HCT116 (cell line): ENCODE measurements around the gene FXYD6. TPM values are rescaled to one million over a fixed set of nuclear protein-coding genes. Genes with fewer than 3 reads are reported as not detected.
"Not testable (repeated sequence)": the region's sequence is repeated elsewhere in the genome, so short reads cannot be mapped to it uniquely, and the experiment has no call there.

Source experiments
- ATAC-seq: fragments of 200-7000 bp; cut with Tn5 transposase; 2 replicates; pipeline ENCODE4 v1.9.1; 2020; ENCODE audit warnings: mild to moderate bottlenecking, moderate library complexity
- BruUV-seq: library from RNA; stranded (reverse); fragments of 400-500 nt; replicated peaks from 2 replicates; lab custom pipeline; 2021; lab: Mats Ljungman, UMichigan
- CTCF ChIA-PET: fragments of 300-600 bp; sonication (Branson Sonifier 250); formaldehyde crosslinking; loops from one replicate; lab custom pipeline; 2021; ENCODE audit warnings: antibody characterized with exemption; lab: Charles Lee
- POLR2A ChIA-PET: fragments of 300-600, 350-600 bp; sonication (Branson Sonifier 250); formaldehyde crosslinking; loops from one replicate; lab custom pipeline; 2021; ENCODE audit warnings: antibody characterized with exemption; lab: Charles Lee
- RAD21 ChIA-PET, 2 experiments: fragments of 300-600 bp; sonication (Branson Sonifier 250); formaldehyde crosslinking; loops; one replicate each; lab custom pipeline; 2023; ENCODE audit warnings: low total read pairs in 2 of 2; ENCODE audit not compliant: uncharacterized antibody in 2 of 2, unreplicated experiment in 2 of 2, low non-redundant PET in 1 of 2; lab: Charles Lee
- DNase-seq: peaks from one replicate; pipeline ENCODE4 v3.0.0-alpha.2; 2010; ENCODE audit warnings: low read depth, low spot score
- H2AFZ ChIP-seq: fragments of 200-600 bp; shearing (Covaris generic), sonication (generic); 2 replicates; pipeline ENCODE4 v1.6.1; 2017; ENCODE audit warnings: low read depth, mixed run types, mixed read lengths, antibody characterized with exemption, low read length; ENCODE audit not compliant: poor library complexity, severe bottlenecking
- H3K27ac ChIP-seq: 2 replicates; pipeline ENCODE4 v1.5.1; 2012; ENCODE audit warnings: low read depth, low read length
- H3K27me3 ChIP-seq: fragments of 200-600 bp; sonication (generic); 2 replicates; pipeline ENCODE4 v1.6.1; 2016; ENCODE audit warnings: mixed run types, low read length, mixed read lengths; ENCODE audit not compliant: insufficient read depth
- H3K36me3 ChIP-seq, 2 experiments: fragments of 200-500 bp in 1 of 2; fragments of 200-600 bp in 1 of 2; sonication (Bioruptor generic) in 1 of 2; sonication (generic) in 1 of 2; 2 replicates each; pipeline versions ENCODE4 v1.5.1 to v1.6.1; 2014 to 2016; ENCODE audit warnings: low read length in 2 of 2, inconsistent platforms in 1 of 2, mixed read lengths in 1 of 2, mixed run types in 1 of 2; ENCODE audit not compliant: insufficient read depth in 2 of 2, control insufficient read depth in 1 of 2
- H3K4me1 ChIP-seq, 2 experiments: fragments of 200-600 bp in 1 of 2; sonication (generic) in 1 of 2; 2 replicates each; pipeline versions ENCODE4 v1.5.1 to v1.6.1; 2012 to 2017; ENCODE audit warnings: low read length in 2 of 2, inconsistent platforms in 1 of 2, mild to moderate bottlenecking in 1 of 2, mixed read lengths in 1 of 2, mixed run types in 1 of 2, moderate library complexity in 1 of 2; ENCODE audit not compliant: insufficient read depth in 2 of 2, control insufficient read depth in 1 of 2
- H3K4me2 ChIP-seq: fragments of 200-600 bp; sonication (generic); 2 replicates; pipeline ENCODE4 v1.6.1; 2017; ENCODE audit warnings: mixed run types, low read length, mixed read lengths
- H3K4me3 ChIP-seq, 2 experiments: fragments of 200-600 bp in 1 of 2; sonication (generic) in 1 of 2; replicated peaks in 1 of 2; 2 replicates each; pipeline ENCODE4 v1.5.1; 2011 to 2016; ENCODE audit warnings: low read length in 2 of 2, control low read depth in 1 of 2, low read depth in 1 of 2, mild to moderate bottlenecking in 1 of 2, mixed read lengths in 1 of 2, mixed run types in 1 of 2
- H3K79me2 ChIP-seq: fragments of 200-600 bp; sonication (generic); 2 replicates; pipeline ENCODE4 v1.6.1; 2017; ENCODE audit warnings: mild to moderate bottlenecking, mixed run types, low read length, moderate library complexity, mixed read lengths; ENCODE audit not compliant: insufficient read depth
- H3K9ac ChIP-seq: fragments of 200-600 bp; sonication (generic); 2 replicates; pipeline ENCODE4 v1.6.1; 2016; ENCODE audit warnings: low read length, mixed read lengths
- H3K9me2 ChIP-seq: fragments of 200-600 bp; sonication (generic), shearing (Covaris generic); 2 replicates; pipeline ENCODE4 v1.6.1; 2017; ENCODE audit warnings: mixed run types, mild to moderate bottlenecking, moderate library complexity; ENCODE audit not compliant: insufficient read depth
- H3K9me3 ChIP-seq, 2 experiments: fragments of 200-500 bp in 1 of 2; fragments of 200-600 bp in 1 of 2; sonication (Bioruptor generic) in 1 of 2; sonication (generic) in 1 of 2; 2 replicates each; pipeline ENCODE4 v1.6.1; 2014 to 2017; ENCODE audit warnings: low read length in 2 of 2, mixed read lengths in 2 of 2, inconsistent platforms in 1 of 2, low read depth in 1 of 2, mild to moderate bottlenecking in 1 of 2, mixed run types in 1 of 2, moderate library complexity in 1 of 2; ENCODE audit not compliant: control insufficient read depth in 1 of 2, insufficient read depth in 1 of 2
- H4K20me1 ChIP-seq: fragments of 200-600 bp; sonication (generic), shearing (Covaris generic); 2 replicates; pipeline ENCODE4 v1.6.1; 2017; ENCODE audit warnings: mixed run types, mild to moderate bottlenecking, moderate library complexity; ENCODE audit not compliant: insufficient read depth
- CBX3 ChIP-seq: IDR thresholded peaks from 2 replicates; pipeline ENCODE4 v1.6.1; 2012; ENCODE audit warnings: low read depth
- EGR1 ChIP-seq: IDR thresholded peaks from 2 replicates; pipeline ENCODE4 v1.6.1; 2012; ENCODE audit warnings: low read depth
- ELF1 ChIP-seq: IDR thresholded peaks from 2 replicates; pipeline ENCODE4 v1.6.1; 2012; ENCODE audit warnings: low read depth, borderline replicate concordance
- EZH2 ChIP-seq: fragments of 200-600 bp; sonication (generic); IDR thresholded peaks from 2 replicates; pipeline ENCODE4 v1.6.1; 2017; ENCODE audit warnings: antibody characterized with exemption, mixed run types
- EZH2phosphoT487 ChIP-seq: fragments of 200-600 bp; IDR thresholded peaks from 2 replicates; pipeline ENCODE4 v1.6.1; 2018; ENCODE audit warnings: antibody characterized with exemption, borderline replicate concordance
- JUND ChIP-seq: IDR thresholded peaks from 2 replicates; pipeline ENCODE4 v1.6.1; 2012
- MAX ChIP-seq: IDR thresholded peaks from 2 replicates; pipeline ENCODE4 v1.6.1; 2012
- POLR2AphosphoS5 ChIP-seq: IDR thresholded peaks from 2 replicates; pipeline ENCODE4 v1.6.1; 2011; ENCODE audit warnings: mild to moderate bottlenecking, low read depth, low read length, moderate library complexity
- SP1 ChIP-seq: IDR thresholded peaks from 2 replicates; pipeline ENCODE4 v1.6.1; 2012; ENCODE audit warnings: low read depth
- YY1 ChIP-seq: IDR thresholded peaks from 2 replicates; pipeline ENCODE4 v1.6.1; 2011; ENCODE audit warnings: low read length, low read depth, moderate library complexity, mild to moderate bottlenecking; ENCODE audit not compliant: insufficient replicate concordance; ENCODE audit errors: extremely low read depth
- ZFX ChIP-seq: fragments of 450-650 bp; IDR thresholded peaks from 2 replicates; pipeline ENCODE4 v1.6.1; 2017
- ZNF274 ChIP-seq: fragments of 200-500 bp; sonication (Bioruptor generic); IDR thresholded peaks from 2 replicates; pipeline ENCODE4 v1.6.1; 2014; ENCODE audit warnings: mild to moderate bottlenecking, low read depth, low read length, inconsistent platforms
- intact Hi-C: fragments of 100-400 bp; cut with micrococcal nuclease; formaldehyde crosslinking; loops from 2 replicates; pipeline ENCODE4 v1.10.0; 2022
- total RNA-seq: library from RNA; stranded (reverse); gene quantifications from one replicate; pipeline ENCODE4 v1.2.1, GENCODE V29; 2021; ENCODE audit not compliant: unreplicated experiment
- TF ChIP-seq, protein P1 (sequence below): IDR thresholded peaks from 2 replicates; pipeline ENCODE4 v1.6.1; 2012
- TF ChIP-seq, protein P2 (sequence below): IDR thresholded peaks from 2 replicates; pipeline ENCODE4 v1.6.1; 2011; ENCODE audit warnings: mild to moderate bottlenecking, low read length, moderate library complexity; ENCODE audit not compliant: insufficient replicate concordance; ENCODE audit errors: extremely low read depth

The FXYD6 gene
- total RNA-seq, 1 experiment from 2014 or later: 2.5 TPM

GRCh38 chr11:117866526-117866925 lies 9.9 kb downstream of the FXYD6 start:
- no peak overlapping the region for H2AFZ ChIP-seq
- no peaks in the 10 kb centered on the region for H3K9me3 ChIP-seq
- H3K9me2 ChIP-seq: no peaks in the 10 kb centered on the region
- ATAC-seq: no peak
- no TSS peak for BruUV-seq
- H3K79me2 ChIP-seq: no peaks in the 10 kb centered on the region
- no peaks in the 10 kb centered on the region for H4K20me1 ChIP-seq
- no peak overlapping the region for H3K4me2 ChIP-seq
- H3K4me1 ChIP-seq: peaks cover 4 to 7% of the 10 kb centered on the region in 2 experiments; a peak in 2 of 4 replicates
- intact Hi-C loops: no loop called here
- no peak overlapping the region for H3K4me3 ChIP-seq
- H3K27me3 ChIP-seq: 0 out of 2 replicates have a peak, but pooled peaks cover 2% of the 10 kb centered on the region
- ChIA-PET POLR2A (no interaction called here), CTCF (no interaction called here), RAD21 (no interaction called here)
- no peaks in the 10 kb centered on the region for H3K36me3 ChIP-seq
- no peak overlapping the region for H3K9ac ChIP-seq
- no peak for DNase-seq
- H3K27ac ChIP-seq: no peak overlapping the region
- TF ChIP-seq MAX: no peak
- TF ChIP-seq ZNF274: no peak
- no peak for TF ChIP-seq SP1
- no peak for TF ChIP-seq EZH2
- no peak for TF ChIP-seq EGR1
- no peak for TF ChIP-seq EZH2phosphoT487
- TF ChIP-seq, protein P1, sequence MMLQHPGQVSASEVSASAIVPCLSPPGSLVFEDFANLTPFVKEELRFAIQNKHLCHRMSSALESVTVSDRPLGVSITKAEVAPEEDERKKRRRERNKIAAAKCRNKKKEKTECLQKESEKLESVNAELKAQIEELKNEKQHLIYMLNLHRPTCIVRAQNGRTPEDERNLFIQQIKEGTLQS: no peak
- TF ChIP-seq ELF1: no peak
- TF ChIP-seq, protein P2, sequence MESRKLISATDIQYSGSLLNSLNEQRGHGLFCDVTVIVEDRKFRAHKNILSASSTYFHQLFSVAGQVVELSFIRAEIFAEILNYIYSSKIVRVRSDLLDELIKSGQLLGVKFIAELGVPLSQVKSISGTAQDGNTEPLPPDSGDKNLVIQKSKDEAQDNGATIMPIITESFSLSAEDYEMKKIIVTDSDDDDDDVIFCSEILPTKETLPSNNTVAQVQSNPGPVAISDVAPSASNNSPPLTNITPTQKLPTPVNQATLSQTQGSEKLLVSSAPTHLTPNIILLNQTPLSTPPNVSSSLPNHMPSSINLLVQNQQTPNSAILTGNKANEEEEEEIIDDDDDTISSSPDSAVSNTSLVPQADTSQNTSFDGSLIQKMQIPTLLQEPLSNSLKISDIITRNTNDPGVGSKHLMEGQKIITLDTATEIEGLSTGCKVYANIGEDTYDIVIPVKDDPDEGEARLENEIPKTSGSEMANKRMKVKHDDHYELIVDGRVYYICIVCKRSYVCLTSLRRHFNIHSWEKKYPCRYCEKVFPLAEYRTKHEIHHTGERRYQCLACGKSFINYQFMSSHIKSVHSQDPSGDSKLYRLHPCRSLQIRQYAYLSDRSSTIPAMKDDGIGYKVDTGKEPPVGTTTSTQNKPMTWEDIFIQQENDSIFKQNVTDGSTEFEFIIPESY: no peak
- TF ChIP-seq ZFX: no peak
- TF ChIP-seq POLR2AphosphoS5: no peak
- TF ChIP-seq CBX3: no peak
- no peak for TF ChIP-seq YY1
- TF ChIP-seq JUND: no peak

DNA sequence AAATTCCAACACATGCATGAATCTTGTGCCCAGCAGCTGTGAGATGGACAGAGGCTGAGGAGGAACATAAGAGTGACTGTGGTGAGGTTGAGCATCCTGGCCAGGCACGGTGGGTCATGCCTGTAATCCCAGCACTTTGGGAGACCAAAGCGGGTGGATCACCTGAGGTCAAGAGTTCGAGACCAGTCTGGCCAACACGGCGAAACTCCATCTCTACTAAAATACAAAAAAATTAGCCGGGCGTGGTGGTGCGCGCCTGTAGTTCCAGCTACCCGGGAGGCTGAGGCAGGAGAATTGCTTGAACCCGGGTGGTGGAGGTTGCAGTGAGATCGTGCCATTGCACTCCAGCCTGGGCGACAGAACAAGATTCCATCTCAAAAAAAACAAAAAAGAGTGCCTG lies 10.9 kb downstream of the FXYD6 start:
- DNase-seq, CTCF ChIA-PET, H3K4me2 ChIP-seq, H3K9ac ChIP-seq, H3K9me2 ChIP-seq, H3K4me1 ChIP-seq, intact Hi-C loops, H3K9me3 ChIP-seq, H3K27me3 ChIP-seq, H3K36me3 ChIP-seq, H3K4me3 ChIP-seq, RAD21 ChIA-PET, H2AFZ ChIP-seq, BruUV-seq, H3K27ac ChIP-seq, POLR2A ChIA-PET, ATAC-seq, H4K20me1 ChIP-seq, H3K79me2 ChIP-seq: not testable (repeated sequence)
